Measurements from ENCODE around the gene ZNF708.
"Not testable (repeated sequence)": the region's sequence is repeated elsewhere in the genome, so short reads cannot be mapped to it uniquely, and the experiment has no call there.

The ZNF708 gene

DNA sequence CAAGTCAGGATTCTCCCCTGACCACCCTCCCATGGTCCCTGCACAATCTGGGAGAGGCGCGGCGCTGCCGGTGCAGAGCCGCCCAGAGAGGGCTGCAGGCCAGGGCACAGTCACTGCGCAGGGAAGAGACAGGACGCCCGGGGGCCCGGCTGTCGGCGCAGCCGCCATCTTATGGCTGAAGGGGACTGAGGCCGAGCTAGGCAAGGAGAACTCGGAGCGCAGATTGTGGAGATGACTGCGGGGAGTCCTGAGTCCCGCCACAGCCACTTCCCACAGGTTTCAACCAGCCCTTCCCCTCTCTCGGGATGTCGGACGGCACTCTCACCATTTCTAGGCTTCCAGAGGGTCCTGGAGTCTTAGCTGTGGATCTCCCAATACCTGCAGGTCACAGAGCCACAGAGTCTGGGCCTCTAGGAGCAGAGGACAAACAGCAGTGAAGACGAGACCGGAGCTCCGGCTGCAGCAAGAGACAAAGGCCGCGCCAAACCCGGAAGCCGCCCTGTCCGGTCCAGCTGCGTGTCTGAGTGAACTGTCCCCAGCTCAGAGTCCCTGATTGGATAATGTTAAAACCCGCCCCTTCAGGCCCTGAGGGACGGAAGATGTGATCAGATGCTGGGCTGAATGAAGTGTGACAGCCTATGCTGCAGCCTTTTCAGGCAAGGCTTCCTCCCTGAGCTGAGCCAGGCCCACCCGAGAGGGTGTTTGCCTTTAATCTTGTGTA, at the start of gene ZNF708:
TSS of gene ZNF708 (minus strand) at position 526 of the 721 bp plus-strand sequence. CDS start at position 328, 198 bp downstream.
- in situ Hi-C loops (cut with MboI; ENCODE audit: low sequenced_read_pairs): no loop called here

- in situ Hi-C loops (cut with MboI; ENCODE audit: low sequenced_read_pairs): no loop called here
Observed at GRCh38 chr19:21362291-21362690, 33.1 kb upstream of the ZNF708 start.

DNA sequence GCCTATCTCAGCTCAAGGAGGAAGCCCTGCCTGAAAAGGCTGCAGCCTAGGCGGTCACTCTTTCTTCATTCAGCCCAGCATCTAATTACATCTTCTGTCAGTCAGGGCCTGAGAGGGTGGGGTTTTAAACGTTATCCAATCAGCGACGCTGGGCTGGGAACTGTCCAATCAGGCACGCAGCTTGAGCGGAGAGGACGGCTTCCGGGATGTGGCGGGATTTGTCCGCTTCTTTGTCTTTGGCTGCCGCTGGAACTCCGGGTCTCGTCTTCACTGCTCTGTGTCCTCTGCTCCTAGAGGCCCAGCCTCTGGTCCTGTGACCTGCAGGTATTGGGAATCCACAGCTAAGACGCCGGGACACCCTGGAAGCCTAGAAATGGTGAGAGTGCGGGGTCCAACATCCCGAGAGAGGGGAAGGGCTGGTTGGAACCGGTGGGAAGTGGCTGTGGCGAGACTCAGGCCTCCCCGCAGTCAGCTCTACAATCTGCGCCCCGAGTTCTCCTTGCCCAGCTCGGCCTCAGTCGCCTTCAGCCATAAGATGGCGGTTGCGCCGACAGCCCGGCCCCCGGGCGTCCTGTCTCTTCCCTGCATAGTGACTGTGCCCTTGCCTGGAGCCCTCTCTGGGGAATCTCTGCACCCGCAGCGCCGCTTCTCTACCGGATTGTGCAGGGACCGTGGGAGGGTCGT, 29.7 kb upstream of the ZNF708 start, which contains the start of gene ZNF738:
TSS of gene ZNF738 (plus strand) at position 233 of the 684 bp plus-strand sequence. CDS start at position 374, 141 bp downstream.
- in situ Hi-C loops (cut with MboI; ENCODE audit: low sequenced_read_pairs): no loop called here

DNA sequence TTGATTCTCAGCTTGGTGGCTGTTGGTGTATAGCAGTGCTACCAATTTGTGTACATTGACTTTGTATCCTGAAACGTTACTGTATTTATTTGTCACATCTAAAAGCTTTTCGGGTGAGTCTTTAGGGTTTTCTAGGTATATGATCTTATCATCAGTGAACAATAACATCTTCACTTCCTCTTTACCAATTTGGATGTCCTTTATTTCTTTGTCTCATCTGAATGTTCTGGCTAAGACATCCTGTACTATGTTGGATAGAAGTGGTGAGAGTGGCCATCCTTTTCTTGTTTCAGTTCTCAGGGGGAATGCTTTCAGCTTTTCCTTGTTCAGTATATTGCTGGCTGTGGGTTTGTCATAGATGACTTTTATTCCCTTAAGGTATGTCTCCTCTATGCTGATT, 23.6 kb upstream of the ZNF708 start:
- in situ Hi-C loops (cut with MboI; ENCODE audit: low sequenced_read_pairs): no loop called here

DNA sequence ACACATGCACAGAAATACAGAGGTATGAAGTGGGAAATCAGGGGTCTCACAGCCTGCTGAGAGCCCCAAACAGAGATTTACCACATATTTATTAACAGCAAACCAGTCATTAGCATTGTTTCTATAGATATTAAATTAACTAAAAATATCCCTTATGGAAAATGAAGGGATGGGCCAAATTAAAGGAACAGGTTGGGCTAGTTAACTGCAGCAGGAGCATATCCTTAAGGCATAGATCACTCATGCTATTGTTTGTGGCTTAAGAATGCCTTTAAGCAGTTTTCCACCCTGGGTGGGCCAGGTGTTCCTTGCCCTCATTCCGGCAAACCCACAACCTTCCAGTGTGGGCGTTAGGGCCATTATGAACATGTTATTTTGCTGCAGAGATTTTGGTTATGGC, 15.6 kb upstream of the ZNF708 start:
- in situ Hi-C loops (cut with MboI; ENCODE audit: low sequenced_read_pairs): not testable (repeated sequence)

GRCh38 chr19:21335721-21336120, 6.5 kb upstream of the ZNF708 start:
- in situ Hi-C loops (cut with MboI; ENCODE audit: low sequenced_read_pairs): no loop called here

DNA sequence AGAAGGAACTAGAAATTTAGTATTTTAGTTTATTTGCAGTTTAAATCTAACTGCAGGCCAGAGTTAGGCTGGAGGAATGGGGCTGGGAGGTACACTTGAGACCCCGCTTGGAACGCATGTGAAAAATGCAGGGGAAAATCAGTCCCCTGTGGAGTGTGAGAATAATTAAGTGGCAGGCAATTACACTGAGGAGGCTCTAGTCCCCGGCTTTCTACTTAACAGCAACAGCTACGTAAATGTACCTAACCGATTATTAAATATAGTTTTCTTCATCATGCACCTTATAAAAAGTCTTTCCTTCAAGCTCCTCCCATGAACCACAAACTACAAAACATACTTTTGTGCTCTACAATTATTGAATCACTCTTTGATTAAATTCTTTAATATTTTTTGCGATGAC, 804 bp downstream of the ZNF708 start:
- in situ Hi-C loops (cut with MboI; ENCODE audit: low sequenced_read_pairs): no loop called here

DNA sequence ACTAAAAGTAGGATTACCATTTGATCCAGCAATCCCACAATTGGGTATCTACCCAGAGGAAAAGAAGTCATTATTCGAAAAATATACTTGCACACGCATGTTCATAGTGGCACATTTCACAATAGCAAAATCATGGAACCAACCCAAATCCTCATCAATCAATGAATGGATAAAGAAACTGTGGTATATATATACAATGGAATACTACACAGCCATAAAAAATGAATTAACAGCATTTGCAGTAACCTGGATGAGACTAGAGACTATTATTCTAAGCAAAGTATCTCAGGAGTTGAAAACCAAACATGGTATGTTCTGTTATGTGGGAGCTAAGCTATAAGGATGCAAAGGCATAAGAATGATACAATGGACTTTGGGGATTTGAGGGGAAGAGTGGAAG, 3.0 kb downstream of the ZNF708 start:
- in situ Hi-C loops (cut with MboI; ENCODE audit: low sequenced_read_pairs): no loop called here

DNA sequence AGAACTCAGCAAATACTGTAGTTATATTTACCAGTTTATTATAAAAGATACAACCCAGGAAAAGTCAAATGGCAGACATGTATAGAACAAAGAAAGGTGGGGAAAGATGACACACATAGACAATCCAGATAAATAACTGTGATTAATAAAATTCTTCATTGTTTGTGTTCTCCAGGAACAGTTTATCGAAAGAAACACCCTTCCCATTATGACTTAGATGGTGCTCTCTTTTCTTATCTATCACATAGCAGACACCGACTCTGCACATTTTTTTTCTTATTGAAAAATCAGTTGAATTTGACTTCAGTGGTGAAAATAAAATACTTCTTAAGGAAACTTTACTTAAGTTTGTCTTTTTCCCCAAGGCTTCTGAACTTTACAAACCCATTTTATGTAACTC, 6.2 kb downstream of the ZNF708 start:
- in situ Hi-C loops (cut with MboI; ENCODE audit: low sequenced_read_pairs): no loop called here

GRCh38 chr19:21322528-21322927, 6.7 kb downstream of the ZNF708 start:
- in situ Hi-C loops (cut with MboI; ENCODE audit: low sequenced_read_pairs): no loop called here

DNA sequence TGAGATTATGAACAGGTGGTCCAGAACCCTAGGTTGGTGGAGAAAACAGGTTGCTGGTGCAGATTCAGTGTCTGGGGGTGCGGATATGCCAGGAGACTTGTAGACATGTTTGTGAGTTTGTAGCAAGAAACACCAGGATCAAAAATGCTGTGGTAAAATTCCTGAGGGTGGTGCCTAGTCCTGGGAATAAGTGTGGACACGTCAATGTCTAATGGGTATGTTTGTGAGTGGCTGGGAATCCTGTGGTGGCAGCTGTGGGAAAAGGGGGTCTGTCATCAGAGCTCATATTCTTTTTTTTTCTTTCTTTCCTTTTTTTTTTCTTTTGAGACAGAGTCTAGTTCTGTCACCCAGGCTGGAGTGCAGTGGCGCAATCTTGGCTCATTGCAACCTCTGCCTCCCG, 7.2 kb downstream of the ZNF708 start:
- in situ Hi-C loops (cut with MboI; ENCODE audit: low sequenced_read_pairs): no loop called here

DNA sequence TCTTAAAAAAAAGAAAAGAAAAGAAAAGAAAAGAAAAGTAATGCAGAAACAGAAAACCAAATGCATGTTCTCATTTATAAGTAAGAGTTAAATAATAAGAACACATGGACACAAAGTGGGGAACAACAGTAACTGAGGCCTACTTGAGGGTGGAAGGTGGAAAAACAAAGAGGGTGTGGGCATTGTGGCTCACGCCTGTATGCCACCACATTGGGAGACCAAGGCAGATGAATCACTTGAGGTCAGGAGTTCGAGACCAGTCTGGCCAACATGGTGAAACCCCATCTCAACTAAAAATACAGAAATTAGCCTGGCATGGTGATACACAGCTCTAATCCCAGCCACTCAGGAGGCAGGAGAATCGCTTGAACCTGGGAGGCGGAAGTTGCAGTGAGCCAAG, 8.1 kb downstream of the ZNF708 start:
- in situ Hi-C loops (cut with MboI; ENCODE audit: low sequenced_read_pairs): no loop called here

- in situ Hi-C loops (cut with MboI; ENCODE audit: low sequenced_read_pairs): no loop called here
Observed at GRCh38 chr19:21317821-21318220, 11.4 kb downstream of the ZNF708 start.

- in situ Hi-C loops (cut with MboI; ENCODE audit: low sequenced_read_pairs): no loop called here
Observed at GRCh38 chr19:21314676-21315075, 14.5 kb downstream of the ZNF708 start.

DNA sequence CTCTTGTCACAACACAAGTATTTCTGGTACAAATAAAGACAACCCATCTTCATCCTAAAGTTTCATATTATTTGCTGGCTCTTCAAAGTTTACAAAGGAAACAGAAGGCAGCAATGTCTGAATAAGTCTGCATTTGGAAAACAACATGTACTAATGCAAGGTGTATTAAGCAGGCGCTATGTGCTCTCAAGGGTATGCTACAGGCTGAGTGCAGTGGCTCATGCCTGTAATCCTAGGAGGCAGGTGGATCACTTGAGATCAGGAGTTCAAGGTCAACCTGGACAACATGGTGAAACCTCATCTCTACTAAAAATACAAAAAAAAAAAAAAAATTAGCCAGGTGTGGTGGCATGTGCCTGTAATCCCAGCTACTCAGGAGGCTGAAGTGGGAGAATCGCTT, 16.4 kb downstream of the ZNF708 start:
- in situ Hi-C loops (cut with MboI; ENCODE audit: low sequenced_read_pairs): not testable (repeated sequence)

GRCh38 chr19:21308773-21309172, 20.4 kb downstream of the ZNF708 start:
- in situ Hi-C loops (cut with MboI; ENCODE audit: low sequenced_read_pairs): no loop called here

DNA sequence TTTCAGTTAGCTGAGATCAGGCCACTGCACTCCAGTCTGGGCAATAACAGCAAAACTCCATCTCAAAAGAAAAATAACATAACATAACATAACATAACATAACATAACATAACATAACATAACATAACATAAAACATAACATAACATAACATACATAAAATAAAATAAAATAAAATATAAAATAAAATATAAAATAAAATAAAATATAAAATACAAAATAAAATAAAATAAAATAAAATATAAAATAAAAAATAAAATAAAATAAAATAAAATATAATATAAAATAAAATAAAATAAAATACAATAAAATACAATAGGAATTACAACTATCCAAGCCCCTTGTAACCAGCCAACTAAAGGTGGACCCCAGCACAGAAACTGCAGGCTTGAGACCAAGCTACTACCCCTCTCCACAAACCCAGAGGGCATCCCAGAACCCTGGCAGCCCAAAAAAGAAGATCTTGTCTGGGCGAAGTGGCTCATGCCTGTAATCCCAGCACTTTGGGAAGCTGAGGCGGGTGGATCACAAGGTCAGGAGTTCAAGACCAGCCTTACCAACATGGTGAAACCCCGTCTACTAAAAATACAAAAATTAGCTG, 22.2 kb downstream of the ZNF708 start:
- in situ Hi-C loops (cut with MboI; ENCODE audit: low sequenced_read_pairs): not testable (repeated sequence)

DNA sequence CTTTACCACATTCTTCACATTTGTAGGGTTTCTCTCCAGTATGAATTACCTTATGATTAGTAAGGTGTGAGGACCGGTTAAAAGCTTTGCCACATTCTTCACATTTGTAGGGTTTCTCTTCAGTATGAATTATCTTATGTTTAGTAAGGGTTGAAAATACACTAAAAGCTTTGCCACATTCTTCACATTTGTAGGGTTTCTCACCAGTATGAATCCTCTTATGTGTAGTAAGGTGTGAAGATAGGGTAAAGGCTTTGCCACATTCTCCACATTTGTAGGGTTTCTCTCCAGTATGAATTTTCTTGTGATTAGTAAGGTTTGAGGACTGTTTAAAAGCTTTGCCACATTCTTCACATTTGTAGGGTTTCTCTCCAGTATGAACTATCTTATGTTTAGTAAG, 35.4 kb downstream of the ZNF708 start:
- in situ Hi-C loops (cut with MboI; ENCODE audit: low sequenced_read_pairs): not testable (repeated sequence)

- in situ Hi-C loops (cut with MboI; ENCODE audit: low sequenced_read_pairs): no loop called here
Observed at GRCh38 chr19:21269813-21270212, 59.4 kb downstream of the ZNF708 start.

GRCh38 chr19:21264891-21265290, 64.3 kb downstream of the ZNF708 start:
- in situ Hi-C loops (cut with MboI; ENCODE audit: low sequenced_read_pairs): no loop called here

DNA sequence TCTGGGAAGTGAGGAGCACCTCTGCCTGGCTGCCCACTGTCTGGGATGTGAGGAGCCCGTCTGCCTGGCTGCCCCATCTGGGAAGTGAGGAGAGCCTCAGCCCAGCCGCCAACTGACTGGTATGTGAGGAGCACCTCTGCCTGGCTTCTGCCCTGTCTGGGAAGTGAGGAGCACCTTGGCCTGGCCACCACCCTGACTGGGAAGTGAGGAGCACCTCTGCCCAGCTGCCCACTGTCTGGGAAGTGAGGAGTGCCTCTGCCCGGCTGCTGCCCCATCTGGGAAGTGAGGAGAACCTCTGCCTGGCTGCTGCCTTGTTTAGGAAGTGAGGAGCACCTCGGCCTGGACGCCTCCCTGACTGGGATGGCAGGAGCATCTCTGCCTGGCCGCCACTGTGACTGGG, 64.8 kb downstream of the ZNF708 start:
- in situ Hi-C loops (cut with MboI; ENCODE audit: low sequenced_read_pairs): no loop called here

- in situ Hi-C loops (cut with MboI; ENCODE audit: low sequenced_read_pairs): not testable (repeated sequence)
Observed at GRCh38 chr19:21260848-21261381, 68.3 kb downstream of the ZNF708 start.
